Effector CD8-positive, alpha-beta T cell (primary cell): ENCODE measurements around the gene SORCS2.

ENCODE experiments used
- DNase-seq: peaks from one replicate; lab custom pipeline; 2025; lab: John Stamatoyannopoulos, UW

SORCS2 gene

DNA sequence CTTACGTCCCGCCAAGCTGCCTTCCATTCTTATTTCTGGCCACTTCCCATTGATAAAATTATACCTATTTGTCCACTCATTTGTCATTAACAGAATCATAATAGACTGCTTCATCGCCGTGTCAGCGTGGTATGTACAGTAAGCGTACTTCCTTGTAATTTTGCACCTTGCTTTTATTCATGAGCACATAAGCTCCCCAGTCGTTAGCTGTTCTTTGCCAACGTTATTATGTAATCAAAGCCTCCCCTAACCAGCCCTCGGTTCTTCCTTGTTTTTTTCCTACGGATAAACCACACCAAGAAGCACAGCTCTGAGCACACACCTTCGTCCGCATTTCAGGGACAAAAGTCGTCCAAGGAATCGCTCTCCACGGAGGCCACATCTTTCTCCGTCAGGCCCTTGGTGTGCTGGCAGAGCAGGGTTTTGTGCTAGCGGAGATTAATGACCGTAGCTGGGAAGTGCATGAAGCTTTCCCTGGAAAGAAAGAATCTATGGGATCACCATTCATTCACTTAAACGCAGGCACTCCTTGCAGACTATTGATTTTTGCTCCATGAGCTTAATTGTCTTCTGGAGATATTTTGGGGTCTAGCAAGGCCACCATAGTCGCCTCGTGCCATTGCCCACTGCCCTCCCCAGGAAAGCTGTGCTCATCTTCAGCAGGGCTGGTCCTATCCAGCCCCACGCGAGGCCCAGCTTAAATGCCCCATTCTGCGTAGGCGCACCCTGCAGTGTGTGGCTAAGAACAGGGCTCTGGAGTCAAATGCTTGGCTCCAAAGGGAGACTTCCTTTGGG, 443.3 kb downstream of the SORCS2 start:
- no peak for DNase-seq

DNA sequence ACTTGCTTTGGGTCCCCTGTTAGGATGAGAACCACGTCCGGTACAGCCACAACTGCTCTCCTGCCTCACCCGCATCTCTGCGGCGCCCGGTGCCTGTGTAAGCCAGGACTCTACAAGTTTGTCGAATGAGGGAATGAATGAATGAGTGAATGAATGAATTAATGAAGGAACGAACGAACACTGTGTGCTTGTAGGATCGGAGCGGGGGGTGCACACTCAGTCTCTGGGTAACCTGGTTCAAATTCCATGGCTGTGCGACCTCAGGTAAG, 443.8 kb downstream of the SORCS2 start:
- DNase-seq: no peak

DNA sequence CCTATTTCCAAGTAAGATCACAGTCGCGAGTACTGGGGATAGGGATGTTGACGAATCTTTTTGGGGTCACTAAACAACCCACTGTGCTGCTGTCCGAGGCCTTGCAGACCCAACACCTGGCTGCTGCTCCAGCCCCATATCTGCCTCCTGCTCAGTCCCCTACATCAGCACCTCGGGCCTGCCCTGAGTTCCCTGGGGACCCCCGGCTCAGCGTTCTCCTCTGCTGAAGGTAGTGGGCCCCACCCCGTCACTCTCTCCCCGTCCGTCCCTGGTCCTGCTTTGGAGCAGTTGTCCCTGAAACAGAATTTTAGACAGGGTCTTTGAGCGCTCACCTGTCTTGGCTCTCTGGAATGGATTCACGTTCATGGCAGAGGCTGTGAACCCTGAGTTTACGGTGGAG, 444.8 kb downstream of the SORCS2 start:
- DNase-seq: no peak

DNA sequence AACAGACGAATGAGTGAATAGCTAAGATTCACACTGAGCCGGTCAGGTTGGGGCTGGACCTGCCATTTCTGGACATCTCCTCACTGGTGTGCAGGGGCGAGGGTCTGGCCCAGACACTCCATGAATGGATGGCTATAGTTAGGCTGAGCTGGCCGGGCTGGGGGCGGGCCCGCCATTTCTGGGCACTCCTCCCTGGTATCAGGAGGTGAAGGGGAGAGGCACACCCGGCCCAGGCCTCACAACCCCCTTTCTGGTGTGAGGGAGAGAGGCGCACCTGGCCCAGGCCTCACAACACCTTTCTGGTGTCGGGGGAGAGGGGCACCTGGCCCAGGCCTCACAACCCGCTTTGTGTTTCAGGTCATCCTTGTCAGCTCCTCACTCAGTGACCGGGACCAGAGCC, 445.6 kb downstream of the SORCS2 start:
- no peak for DNase-seq

DNA sequence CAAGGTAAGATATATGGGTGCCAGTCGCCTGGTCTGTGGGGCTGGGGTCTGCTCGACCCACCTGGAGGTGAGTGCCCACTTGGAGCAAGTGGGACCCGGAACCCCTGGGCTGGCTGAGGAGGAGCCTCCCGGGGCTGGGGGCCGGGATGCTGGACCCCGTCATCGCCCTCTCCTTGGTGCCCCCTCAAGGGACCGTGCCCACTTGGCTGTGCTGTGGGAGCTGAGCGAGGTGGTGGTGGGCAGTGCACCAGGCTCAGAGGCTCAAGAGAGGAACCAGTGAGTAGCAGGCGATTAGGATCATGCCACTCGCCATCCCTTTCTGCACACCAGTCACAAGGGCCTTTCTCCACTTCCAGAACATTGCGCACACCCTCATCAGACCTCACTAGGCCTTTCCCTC, 446.2 kb downstream of the SORCS2 start:
- no peak for DNase-seq

DNA sequence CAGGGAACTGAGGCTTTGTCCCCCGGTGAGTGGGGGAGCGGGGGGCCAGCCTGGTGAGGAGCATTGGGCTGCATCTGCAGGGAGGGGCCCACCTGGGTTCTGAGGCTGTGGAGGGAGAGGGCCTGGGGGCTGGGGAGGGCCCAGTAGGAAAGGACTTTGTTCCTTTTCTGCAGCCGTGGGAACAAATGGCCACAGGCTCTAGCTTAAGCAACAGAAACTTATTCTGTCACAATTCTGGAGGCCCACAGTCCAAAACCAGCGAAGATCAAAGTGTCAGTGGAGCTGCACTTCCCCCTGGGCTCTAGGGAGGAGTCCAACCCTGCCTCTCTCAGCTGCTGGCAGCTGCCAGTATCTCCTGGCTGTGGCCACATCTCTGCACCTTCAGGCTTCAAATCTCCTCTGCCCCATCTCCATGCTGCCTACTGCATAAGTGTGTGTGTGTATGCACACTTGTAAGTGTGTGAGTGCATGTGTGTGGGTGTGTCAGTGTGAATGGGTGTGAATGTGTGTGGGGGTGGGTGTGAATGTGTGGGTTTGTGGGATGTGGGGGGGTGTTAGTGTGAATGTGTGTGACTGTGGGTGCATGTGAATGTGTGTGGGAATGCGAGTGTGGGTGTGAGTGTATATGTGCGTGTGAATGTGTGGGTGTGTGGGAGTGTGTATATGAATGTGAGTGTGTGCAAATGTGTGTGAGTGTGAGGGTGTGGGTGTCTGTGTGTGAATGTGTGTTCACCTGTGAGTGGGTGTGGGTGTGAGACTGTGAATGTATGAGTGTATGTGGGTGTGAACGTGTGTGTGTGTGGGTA, 446.8 kb downstream of the SORCS2 start:
- DNase-seq: no peak

DNA sequence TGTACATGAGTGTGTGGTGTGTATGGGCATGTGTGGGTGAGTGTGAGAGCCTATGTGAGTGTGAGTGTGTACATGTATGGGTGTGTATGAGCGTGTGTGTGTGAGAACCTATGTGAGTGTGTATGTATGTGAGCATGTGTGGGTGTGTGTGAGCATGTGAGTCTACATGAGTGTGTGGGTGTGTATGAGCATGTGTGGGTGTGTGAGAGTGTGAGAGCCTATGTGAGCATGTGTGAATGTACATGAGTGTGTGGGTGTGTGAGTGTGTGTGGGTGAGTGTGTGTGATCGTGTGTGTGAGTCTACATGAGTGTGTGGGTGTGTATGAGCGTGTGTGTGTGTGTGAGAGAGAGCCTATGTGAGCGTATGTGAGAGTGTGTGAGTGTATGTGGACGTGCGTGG, 447.8 kb downstream of the SORCS2 start:
- no peak for DNase-seq

DNA sequence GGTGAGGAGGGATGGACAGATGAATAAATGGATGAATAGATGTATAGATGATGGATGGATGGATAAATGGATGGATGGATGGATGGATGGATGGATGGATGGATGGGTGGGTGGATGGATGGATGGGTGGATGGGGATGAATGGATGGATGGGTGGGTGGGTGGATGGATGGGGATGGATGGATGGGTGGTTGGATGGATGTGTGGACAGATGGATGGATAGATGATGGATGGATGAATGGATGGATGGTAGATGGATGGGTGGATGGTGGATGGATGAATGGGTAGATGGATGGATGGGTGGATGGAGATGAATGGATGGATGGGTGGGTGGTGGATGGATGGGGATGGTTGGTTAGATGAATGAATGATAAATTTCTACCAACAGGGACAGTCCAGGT, 449.4 kb downstream of the SORCS2 start:
- DNase-seq: no peak

DNA sequence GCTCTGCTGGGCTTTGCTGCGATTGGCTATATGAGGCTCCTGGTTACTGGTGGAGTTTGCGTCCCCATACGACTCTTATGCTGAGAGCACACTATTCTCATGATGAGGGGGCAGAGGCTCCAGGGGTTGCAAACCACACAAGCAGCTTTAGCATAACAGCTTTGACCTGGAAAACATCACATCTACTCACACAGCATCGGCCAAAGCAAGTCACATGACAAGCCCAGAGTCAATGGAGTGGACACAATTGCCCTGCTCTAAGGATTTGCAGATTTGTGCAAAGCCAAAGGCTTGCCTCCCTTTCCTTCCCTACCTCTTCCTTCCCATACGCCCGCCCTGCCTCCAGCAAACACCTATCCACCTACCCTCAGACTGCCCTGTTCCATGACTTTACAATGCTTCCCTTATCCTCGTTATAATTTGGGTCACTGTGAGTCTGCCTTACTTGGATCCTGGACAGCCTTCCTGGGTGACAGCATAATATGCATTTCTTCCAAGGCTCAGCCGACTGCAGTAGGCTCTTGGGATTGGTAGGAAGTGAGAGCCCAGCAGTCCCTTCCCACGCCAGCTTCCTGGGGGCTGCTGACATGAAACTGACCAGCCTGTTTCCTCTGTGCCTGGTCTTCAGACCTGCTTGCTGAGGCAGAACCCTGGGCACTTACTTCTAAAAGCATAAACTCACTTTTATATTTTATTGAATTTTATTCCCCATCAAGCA, 450.6 kb downstream of the SORCS2 start:
- no peak for DNase-seq

DNA sequence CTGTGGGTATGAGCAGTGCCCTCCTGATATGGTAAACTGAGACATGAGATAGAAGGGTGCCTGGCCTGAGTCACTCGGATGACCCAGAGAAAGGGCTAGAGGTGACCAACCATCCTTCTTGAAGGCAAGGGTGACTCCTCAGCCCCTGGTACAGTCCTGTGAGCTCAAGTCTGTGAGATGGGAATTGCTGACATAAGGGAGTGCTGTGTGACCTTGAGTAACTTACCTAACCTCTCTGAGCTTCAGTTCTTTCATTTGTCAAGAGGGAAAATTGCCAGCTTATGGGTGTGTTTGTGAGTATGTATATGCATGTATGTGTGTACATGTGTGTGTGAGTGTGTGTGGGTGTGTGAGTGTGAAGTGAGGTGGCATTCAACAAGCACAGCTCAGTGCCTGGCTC, 452.8 kb downstream of the SORCS2 start:
- DNase-seq: no peak

DNA sequence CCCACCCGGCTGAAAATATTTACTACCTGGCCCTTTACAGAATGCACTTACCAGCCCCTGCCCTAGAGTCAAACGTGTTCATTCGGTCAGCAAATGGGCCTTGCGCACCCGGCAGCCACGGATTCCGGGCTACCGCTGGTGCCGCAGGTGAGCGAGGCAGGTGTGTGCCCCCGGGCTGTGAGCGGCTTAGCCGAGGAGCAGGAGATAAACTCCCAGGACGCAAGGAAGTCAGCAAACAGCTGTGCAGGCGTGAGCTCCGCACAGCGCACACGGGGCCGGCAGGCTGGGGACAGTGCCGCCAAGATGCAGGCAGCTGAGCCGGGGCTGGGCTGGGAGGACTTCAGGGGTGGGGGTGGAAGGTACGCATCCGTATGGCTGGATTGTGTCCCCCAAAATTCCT, 453.6 kb downstream of the SORCS2 start:
- no peak for DNase-seq

DNA sequence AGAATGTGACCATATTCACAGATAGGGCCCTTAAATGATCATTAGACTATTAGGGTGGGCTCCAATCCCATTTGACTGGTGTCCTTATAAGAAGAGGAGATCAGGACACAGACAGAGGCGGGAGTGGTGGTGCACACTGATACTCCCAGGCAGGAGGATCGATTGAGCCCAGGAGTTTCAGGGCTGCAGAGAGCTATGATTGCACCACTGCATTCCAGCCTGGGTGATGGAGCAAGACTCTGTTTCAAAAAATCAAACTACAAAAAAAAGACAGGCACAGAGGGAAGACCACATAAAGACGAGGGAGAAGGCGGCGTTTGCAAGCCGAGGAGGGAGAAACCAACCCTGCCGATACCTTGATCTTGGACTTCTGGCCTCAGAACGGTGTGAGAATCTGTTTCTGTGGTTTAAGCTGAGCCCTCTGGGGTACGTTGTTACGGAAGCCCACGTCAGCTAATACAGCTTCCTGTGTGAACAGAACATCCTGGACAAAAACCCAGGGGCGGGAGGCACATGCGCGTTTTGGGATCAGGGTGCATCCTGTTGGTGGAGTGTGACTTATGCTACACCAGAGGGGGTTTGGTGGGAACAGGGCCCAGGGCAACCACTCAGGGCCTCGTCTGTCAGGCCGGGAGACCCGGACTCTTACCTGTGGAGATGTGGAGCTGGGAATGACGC, 454.2 kb downstream of the SORCS2 start:
- no peak for DNase-seq

DNA sequence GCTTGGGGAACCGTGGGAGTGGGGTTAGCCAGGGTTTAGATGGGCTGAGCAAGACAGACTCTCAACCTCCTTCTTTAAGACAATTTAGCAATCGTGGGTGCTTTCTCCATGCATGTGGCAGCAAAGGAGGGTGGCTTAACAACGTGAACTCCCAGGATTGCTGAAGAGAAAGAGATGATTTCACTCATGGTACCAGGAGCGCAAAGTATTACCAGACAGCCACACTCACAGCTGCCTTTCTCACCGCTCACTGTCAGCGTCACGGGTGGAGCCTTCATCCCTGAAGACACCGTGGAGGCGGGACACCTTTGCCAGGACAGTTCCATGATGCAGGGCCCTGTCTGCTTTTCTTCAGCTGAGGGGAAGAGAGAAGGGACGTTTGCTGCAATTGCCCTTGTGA, 454.8 kb downstream of the SORCS2 start:
- DNase-seq: no peak

DNA sequence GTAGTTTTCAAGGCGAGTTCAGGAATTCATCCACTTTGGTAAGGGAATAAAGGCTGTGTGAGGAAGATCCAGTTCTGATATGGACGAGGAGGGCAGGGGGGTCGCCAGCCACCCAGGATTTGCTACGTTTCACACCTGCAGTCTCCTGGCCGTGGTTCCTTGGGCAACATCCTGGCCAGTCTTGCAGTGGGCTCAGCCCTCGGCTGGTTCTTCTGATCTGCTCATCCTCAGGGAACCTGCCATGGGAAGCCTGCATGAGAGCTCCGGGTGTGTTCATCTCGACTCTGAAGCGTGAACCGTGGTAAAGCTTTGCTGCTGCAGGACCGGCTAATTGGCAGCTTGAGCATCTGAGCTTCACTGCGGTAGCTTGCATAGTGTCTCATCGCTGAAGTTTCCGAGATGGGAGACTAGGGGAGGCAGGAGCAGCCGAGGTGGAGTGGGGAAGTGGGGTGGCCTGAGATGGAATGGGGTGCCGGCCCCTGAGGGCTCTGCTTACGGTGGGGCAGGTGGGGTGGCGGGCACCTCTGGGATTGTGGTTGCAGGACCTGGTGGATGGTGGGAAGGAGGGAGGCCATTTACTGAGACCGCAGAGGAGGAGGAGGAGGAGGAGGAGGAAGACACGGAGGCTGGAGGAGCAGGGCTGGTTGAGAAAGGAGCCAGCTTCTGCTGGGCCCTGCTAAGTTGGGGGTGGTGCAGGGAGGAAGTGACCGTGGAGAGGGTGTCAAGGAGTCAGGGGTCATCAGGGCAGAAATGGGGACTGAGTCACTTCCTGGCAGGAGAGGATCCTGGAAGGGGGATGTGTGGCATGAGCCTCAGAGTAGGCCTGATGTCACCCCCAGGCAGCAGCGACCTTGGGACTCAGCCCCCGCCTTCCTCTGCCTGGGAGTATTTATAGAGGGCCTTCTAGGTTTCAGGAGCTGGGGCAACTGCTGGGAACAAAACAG, 455.5 kb downstream of the SORCS2 start:
- DNase-seq: no peak

DNA sequence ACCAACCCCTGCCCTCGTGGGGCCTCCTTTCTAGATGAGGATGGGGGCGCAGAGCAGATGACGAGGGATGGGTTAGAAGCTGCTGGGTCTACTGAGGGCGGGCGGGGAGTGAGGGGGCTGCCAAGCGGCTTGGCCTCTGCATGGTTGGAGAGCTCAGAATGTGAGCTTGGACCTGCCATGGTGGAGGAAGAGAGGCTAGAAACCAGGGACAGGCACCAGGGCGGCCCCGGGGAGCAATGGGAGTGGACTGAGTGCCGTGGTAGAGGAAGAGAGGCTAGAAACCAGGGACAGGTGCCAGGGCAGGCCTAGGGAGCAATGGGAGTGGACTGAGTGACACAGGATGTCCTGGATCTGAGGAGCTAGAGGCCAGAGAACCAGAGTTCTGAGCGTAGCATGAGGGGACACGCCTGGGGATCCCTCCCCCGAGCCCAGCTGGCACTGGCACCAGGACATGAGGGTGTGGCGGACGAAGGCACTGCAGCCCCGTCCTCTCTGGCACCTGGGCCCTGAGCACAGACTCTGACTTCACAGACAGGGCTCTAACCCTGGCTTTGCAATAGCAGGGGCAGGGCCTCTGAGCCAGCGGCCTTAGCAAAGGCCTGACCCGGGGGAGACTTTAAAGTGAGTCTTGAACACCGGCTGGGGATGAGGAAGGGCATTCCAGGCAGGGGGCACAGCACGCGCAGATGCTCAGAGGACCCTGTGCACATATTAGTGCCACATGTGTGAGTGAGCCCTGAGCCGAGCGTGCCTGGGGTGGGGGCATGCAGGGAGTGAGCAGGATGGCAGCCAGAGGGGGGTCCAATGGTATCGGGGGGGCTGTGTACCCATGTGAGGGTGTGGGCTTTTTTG, 456.4 kb downstream of the SORCS2 start:
- DNase-seq: no peak

DNA sequence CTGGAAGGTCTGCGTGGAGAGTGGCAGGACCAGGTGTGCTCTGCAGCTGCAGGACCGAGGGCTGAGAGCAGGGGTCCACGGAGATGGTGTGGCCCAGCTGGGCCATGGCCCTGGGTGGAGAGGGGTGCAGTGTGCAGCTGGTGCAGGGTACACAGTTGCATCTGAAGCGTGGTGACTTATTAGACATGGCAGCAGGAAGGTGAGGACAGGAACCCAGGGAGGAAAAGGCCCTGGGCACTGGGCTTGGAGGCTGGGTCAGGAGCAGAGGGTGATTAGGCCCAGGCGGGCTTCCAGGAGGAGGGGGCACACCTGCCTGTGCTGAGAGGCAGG, 457.0 kb downstream of the SORCS2 start:
- DNase-seq: no peak

DNA sequence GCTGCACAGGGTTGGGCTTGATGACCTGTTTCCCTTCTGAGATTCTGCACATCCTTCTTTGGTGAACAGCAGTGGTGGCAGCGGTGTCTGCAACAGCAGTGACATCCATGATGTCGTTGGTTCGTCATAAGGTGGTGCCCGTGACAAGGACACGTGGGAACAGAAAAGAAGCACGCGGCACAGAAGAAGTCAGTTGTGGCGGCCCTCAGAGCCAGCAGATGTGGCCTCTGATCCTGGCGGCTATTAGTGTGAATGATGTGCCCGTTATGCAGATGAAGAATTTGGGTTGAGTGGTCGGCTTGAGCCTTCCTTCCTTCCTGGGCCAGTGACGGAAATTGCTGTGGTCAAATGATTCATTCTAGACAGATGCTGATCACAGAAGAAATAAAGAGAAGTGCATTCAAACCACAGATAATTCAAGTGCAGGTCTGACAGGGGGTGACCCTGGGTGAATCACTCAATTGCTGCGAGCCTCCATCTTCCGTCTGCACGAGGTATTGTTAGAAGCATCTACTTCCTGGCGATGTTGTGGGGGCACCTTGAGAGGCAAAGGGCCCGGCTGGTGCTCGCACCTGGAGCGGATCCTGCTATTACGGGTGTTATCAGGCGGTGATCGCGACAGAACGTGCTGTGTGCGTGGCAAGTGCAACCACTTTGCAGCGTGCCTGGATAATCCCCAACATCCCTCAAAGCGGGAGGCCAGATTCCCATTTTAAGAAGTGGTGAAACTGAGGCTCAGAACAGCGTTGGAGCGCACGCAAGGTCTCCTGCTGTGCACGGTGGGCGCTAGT, 457.6 kb downstream of the SORCS2 start:
- DNase-seq: no peak

DNA sequence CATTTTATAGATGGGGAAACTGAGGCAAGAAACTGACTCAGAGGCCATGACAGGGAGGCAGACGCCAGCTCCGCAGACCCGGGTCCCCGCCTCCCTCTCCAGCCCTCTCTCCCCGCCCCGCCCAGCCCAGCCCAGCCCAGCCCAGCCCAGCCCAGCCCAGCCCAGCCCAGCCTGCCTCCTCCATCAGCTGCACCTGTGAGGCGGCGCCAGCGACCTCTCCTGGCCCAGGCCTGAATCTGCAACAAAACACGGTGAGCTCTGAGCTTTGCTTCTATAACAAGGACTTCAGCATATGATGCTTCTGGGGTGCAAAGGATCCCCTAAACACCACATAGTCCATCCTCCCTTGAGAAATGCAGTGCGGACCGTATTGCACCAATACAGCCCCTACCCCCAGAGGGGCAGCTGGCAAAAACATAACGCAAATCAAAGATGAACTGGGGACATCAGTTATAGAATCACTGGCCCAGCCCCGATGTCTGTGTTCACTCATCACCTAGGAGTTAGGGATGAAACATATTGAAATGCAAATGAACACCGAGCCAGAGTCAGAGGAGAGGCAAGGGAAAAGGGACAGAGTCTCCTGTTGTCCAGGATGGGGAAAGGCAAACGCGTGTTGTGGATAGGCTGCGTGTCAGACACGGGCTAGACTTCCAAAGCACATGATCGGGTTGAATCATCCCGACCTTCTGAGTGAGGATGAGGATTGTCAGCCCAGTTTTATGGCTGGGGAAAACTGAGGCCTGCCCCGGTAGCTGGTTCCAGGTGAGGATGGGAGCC, 458.5 kb downstream of the SORCS2 start:
- DNase-seq: no peak

DNA sequence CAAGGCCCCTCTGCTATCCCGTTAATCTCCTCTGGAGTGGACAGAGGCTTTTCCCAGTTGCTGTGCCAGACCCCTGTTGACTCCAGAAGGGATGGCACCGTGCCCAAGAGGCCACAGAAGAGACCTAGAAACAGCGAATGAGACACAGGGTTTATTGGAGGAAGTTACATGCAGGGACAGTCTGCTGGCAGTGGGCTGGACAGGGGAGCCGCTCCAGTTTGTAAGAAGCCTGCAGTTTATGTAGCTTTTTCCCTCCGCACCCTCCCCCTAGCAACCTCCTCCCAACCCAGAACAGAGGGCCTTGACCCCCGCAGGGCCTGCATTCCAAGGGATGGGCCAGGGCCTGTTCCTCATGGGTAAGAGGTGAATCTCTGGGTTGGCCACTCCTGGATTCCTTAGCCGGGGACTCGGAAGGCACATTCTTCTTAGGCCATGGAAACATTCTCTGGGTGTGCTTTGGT, 459.2 kb downstream of the SORCS2 start:
- DNase-seq: no peak
